K562 (cell line): Measurements from ENCODE around the gene INPP4B. TPM values are rescaled to one million over a fixed set of nuclear protein-coding genes. Genes with fewer than 3 reads are reported as not detected.

Experiments used
- ATAC-seq: fragments of 200-7000 bp; cut with Tn5 transposase; 3 replicates; pipeline ENCODE4 v1.9.1; 2020; ENCODE audit warnings: moderate library complexity
- BruUV-seq: library from RNA; stranded (reverse); fragments of 400-500 nt; replicated peaks from 2 replicates; lab custom pipeline; 2021; lab: Mats Ljungman, UMichigan
- CTCF ChIA-PET: fragments of 300-600 bp; formaldehyde crosslinking; extraction: SDS; loops from one replicate; lab custom pipeline; 2021; ENCODE audit warnings: low intra/inter-chr PET ratio; lab: Yijun Ruan, JAX
- POLR2A ChIA-PET: fragments of 300-600, 350-650 bp; sonication (Branson Sonifier 250); formaldehyde crosslinking; extraction: SDS; loops from one replicate; lab custom pipeline; 2021; ENCODE audit warnings: antibody characterized with exemption, inconsistent platforms; lab: Yijun Ruan, JAX
- DNase-seq, 4 experiments: peaks; one replicate each; pipeline versions ENCODE4 v3.0.0 to v3.0.0-alpha.2; 2011 to 2018; ENCODE audit warnings: low spot score in 3 of 4, mixed read lengths in 3 of 4; ENCODE audit errors: extremely low read depth in 1 of 4
- FAIRE-seq: peaks from 2 replicates; lab custom pipeline; 2011; peaks lifted over from hg19 to GRCh38; lab: Jason Lieb, UNC
- H2AFZ ChIP-seq: 2 replicates; pipeline ENCODE4 v1.6.0; 2011; ENCODE audit warnings: low read depth, low read length, control low read depth, inconsistent platforms
- H3K27ac ChIP-seq: fragments of 200-600 bp; 3 replicates; pipeline ENCODE4 v1.8.0; 2011; ENCODE audit warnings: low read depth, mild to moderate bottlenecking, control low read depth, inconsistent platforms, low read length, moderate library complexity, mixed read lengths; ENCODE audit errors: extremely low read depth
- H3K27me3 ChIP-seq, 2 experiments: fragments of 300-600 bp in 1 of 2; 2 replicates in 1 of 2; 3 replicates in 1 of 2; pipeline versions ENCODE4 v1.6.0 to v1.8.0; 2011; ENCODE audit warnings: inconsistent platforms in 2 of 2, low read length in 2 of 2, mild to moderate bottlenecking in 1 of 2, mixed read lengths in 1 of 2, moderate library complexity in 1 of 2; ENCODE audit not compliant: control insufficient read depth in 2 of 2, insufficient read depth in 2 of 2
- H3K36me3 ChIP-seq: fragments of 300-600 bp; 3 replicates; pipeline ENCODE4 v1.8.0; 2011; ENCODE audit warnings: mild to moderate bottlenecking, low read length, inconsistent platforms; ENCODE audit not compliant: control insufficient read depth, insufficient read depth
- H3K4me1 ChIP-seq, 2 experiments: fragments of 200-600 bp in 1 of 2; replicated peaks in 1 of 2; 2 replicates in 1 of 2; 3 replicates in 1 of 2; pipeline versions ENCODE4 v1.5.1 to v1.8.0; 2011; ENCODE audit warnings: inconsistent platforms in 2 of 2, low read length in 2 of 2, mild to moderate bottlenecking in 1 of 2, mixed read lengths in 1 of 2, moderate library complexity in 1 of 2; ENCODE audit not compliant: control insufficient read depth in 2 of 2, insufficient read depth in 2 of 2
- H3K4me2 ChIP-seq: 2 replicates; pipeline ENCODE4 v1.6.1; 2011; ENCODE audit warnings: low read length, control low read depth, inconsistent platforms, mixed read lengths; ENCODE audit not compliant: insufficient read depth
- H3K4me3 ChIP-seq: fragments of 200-600 bp; sonication (generic), shearing (Covaris generic); 2 replicates; pipeline ENCODE4 v1.5.1; 2016; ENCODE audit warnings: control low read depth, inconsistent platforms
- H3K79me2 ChIP-seq: fragments of 200-600 bp; 3 replicates; pipeline ENCODE4 v1.8.0; 2011; ENCODE audit warnings: low read length, inconsistent platforms; ENCODE audit not compliant: control insufficient read depth, insufficient read depth
- H3K9ac ChIP-seq, 2 experiments: 2 replicates each; pipeline versions ENCODE4 v1.6.0 to v1.6.1; 2011; ENCODE audit warnings: low read depth in 2 of 2, low read length in 2 of 2, control low read depth in 1 of 2, inconsistent platforms in 1 of 2, mild to moderate bottlenecking in 1 of 2, mixed read lengths in 1 of 2; ENCODE audit not compliant: insufficient read depth in 1 of 2
- H3K9me1 ChIP-seq: one replicate; pipeline ENCODE4 v1.6.0; 2011; ENCODE audit warnings: inconsistent platforms, mild to moderate bottlenecking, low read length, moderate library complexity; ENCODE audit not compliant: control insufficient read depth, insufficient read depth
- H3K9me3 ChIP-seq: replicated peaks from 2 replicates; pipeline ENCODE4 v1.5.1; 2011; ENCODE audit warnings: low read depth, low read length, inconsistent platforms; ENCODE audit not compliant: control insufficient read depth, insufficient read depth
- H4K20me1 ChIP-seq: replicated peaks from 2 replicates; pipeline ENCODE4 v1.6.1; 2011; ENCODE audit warnings: low read length, inconsistent platforms, mixed read lengths; ENCODE audit not compliant: control insufficient read depth, insufficient read depth
- ASH1L ChIP-seq: fragments of 450-650 bp; IDR thresholded peaks from 2 replicates; pipeline ENCODE4 v1.6.1; 2018; ENCODE audit warnings: borderline replicate concordance, mild to moderate bottlenecking, low read depth; ENCODE audit not compliant: partially characterized antibody
- ERF ChIP-seq: fragments of 450-650 bp; formaldehyde crosslinking; IDR thresholded peaks from 2 replicates; pipeline ENCODE4 v1.4.0; 2020; ENCODE audit warnings: mild to moderate bottlenecking, mixed read lengths
- HIVEP1 ChIP-seq: fragments of 250-450 bp; sonication (Bioruptor Pico); IDR thresholded peaks from 2 replicates; pipeline ENCODE4 v1.4.0; 2020; ENCODE audit warnings: mild to moderate bottlenecking
- HOXB6 ChIP-seq: fragments of 250-450 bp; sonication (Bioruptor Pico); IDR thresholded peaks from 2 replicates; pipeline ENCODE4 v1.5.1; 2022; ENCODE audit warnings: mild to moderate bottlenecking, borderline replicate concordance
- KDM5B ChIP-seq: fragments of 200-600 bp; sonication (generic); IDR thresholded peaks from 2 replicates; pipeline ENCODE4 v1.6.1; 2012; ENCODE audit warnings: low read depth, mild to moderate bottlenecking, moderate library complexity, low read length, control low read depth, inconsistent platforms; ENCODE audit not compliant: insufficient replicate concordance
- MEF2A ChIP-seq: IDR thresholded peaks from 2 replicates; pipeline ENCODE4 v1.6.1; 2011; ENCODE audit warnings: low read depth, mild to moderate bottlenecking, low read length, moderate library complexity; ENCODE audit not compliant: control insufficient read depth
- PPARD ChIP-seq: fragments of 250-450 bp; sonication (Bioruptor Pico); IDR thresholded peaks from 2 replicates; pipeline ENCODE4 v1.8.0; 2022; ENCODE audit warnings: inconsistent platforms, mild to moderate bottlenecking, moderate library complexity
- PRDM10 ChIP-seq: fragments of 450-650 bp; IDR thresholded peaks from 2 replicates; pipeline ENCODE4 v1.6.1; 2018; ENCODE audit not compliant: partially characterized antibody
- PRPF4 ChIP-seq: fragments of 200-400 bp; formaldehyde crosslinking; IDR thresholded peaks from one replicate; pipeline ENCODE4 v1.6.1; 2017; ENCODE audit warnings: low read length, low read depth, mild to moderate bottlenecking; ENCODE audit not compliant: insufficient read depth, poor library complexity, severe bottlenecking
- ZNF232 ChIP-seq: sonication (generic); formaldehyde crosslinking; IDR thresholded peaks from 2 replicates; pipeline ENCODE4 v1.8.0; 2022; ENCODE audit warnings: mild to moderate bottlenecking, missing genetic modification reagents
- ZNF274 ChIP-seq: IDR thresholded peaks from 2 replicates; pipeline ENCODE4 v1.6.1; 2011; ENCODE audit warnings: low read depth, mild to moderate bottlenecking, low read length, moderate library complexity, borderline replicate concordance
- WGBS: fragments of 100-300 bp; shearing (Covaris generic); methylation state at CpG from one replicate; pipeline ENCODE4 v1.1.6; 2016; ENCODE audit warnings: low coverage, mixed read lengths; ENCODE audit not compliant: insufficient coverage; ENCODE audit errors: missing lambda C conversion rate; 5-methylcytosine and 5-hydroxymethylcytosine counted together
- in situ Hi-C: fragments of 300-500 bp; cut with MboI; formaldehyde crosslinking; loops from 4 replicates; pipeline ENCODE4 v1.15.0; 2018; ENCODE audit warnings: inconsistent platforms, mixed read lengths
- intact Hi-C: fragments of 100-400 bp; cut with micrococcal nuclease; formaldehyde crosslinking; loops from 2 replicates; pipeline ENCODE4 v1.14.2; 2022
- polyA plus RNA-seq, 8 experiments: library from polyadenylated mRNA; depleted of rRNA in 4 of 8; stranded (reverse) in 5 of 8; unstranded in 3 of 8; fragments of >200 nt; fragmentation: Nextera tagmentation in 2 of 8; fragmentation: Illumina TruSeq in 1 of 8; extraction: Ambion mirVana in 2 of 8; extraction: Trizol in 1 of 8; gene quantifications; 2 replicates each; pipeline versions ENCODE4 v1.2.1 to v1.2.3, GENCODE V29; 2011 to 2014; ENCODE audit warnings: inconsistent platforms in 1 of 8, missing spikeins in 1 of 8
- total RNA-seq, 7 experiments: library from RNA; depleted of rRNA in 6 of 7; stranded (reverse); fragments of >200 nt in 6 of 7; fragmentation: Illumina TruSeq in 2 of 7; extraction: Trizol in 2 of 7; gene quantifications; 2 replicates each; pipeline versions ENCODE4 v1.2.1 to v1.2.3, GENCODE V29; 2011 to 2021; ENCODE audit warnings: low replicate concordance in 1 of 7
- TF ChIP-seq, protein P1 (sequence below), 2 experiments: fragments of 250-450 bp in 1 of 2; fragments of 450-650 bp in 1 of 2; sonication (Bioruptor Pico) in 1 of 2; IDR thresholded peaks; 2 replicates each; pipeline versions ENCODE4 v1.6.1 to v1.8.0; 2016 to 2021; ENCODE audit warnings: mild to moderate bottlenecking in 2 of 2, moderate library complexity in 2 of 2, missing compliant biosample characterization in 1 of 2, missing genetic modification characterization in 1 of 2

The INPP4B gene
- total and polyA plus RNA-seq, 9 of the 15 experiments (the other 6 are each of a cell fraction or from before 2014, with no cell fraction given), result 0.04 to 0.11 TPM; not detected in 7

- WGBS, result 5% methylated on average over 5 of the region's 14 CpGs
- H3K9ac ChIP-seq, result no peak overlapping the region
- FAIRE-seq, result no peak
Measured at GRCh38 chr4:142405021-142405694, 440.9 kb downstream of the INPP4B start.

More at GRCh38 chr4:142405021-142405694, 440.9 kb downstream of the INPP4B start:
- Histone ChIP-seq H3K9me3 (no peaks in the 10 kb centered on the region; the same call in 1 of the 2 replicates), H3K36me3 (no peaks in the 10 kb centered on the region), H3K4me2 (no peak overlapping the region), H3K4me1 (no peaks in the 10 kb centered on the region), H2AFZ (no peak overlapping the region), H3K79me2 (no peaks in the 10 kb centered on the region), H4K20me1 (no peaks in the 10 kb centered on the region), H3K9me1 (no peaks in the 10 kb centered on the region), H3K4me3 (no peak overlapping the region), H3K27me3 (no peaks in the 10 kb centered on the region), H3K27ac (no peak overlapping the region)
- in situ Hi-C loops (no loop called here), intact Hi-C loops (no loop called here)
- POLR2A ChIA-PET, result no interaction called here
- DNase-seq, result no peak
- no TSS peak for BruUV-seq
- CTCF ChIA-PET, result no interaction called here
- ATAC-seq, result no peak
- TF ChIP-seq HIVEP1 (CRISPR knock-in tag), result no peak
- TF ChIP-seq PRDM10, result no peak
- no peak for TF ChIP-seq PPARD
- no peak for TF ChIP-seq PRPF4
- TF ChIP-seq ZNF232 (CRISPR knock-in tag), result no peak
- TF ChIP-seq ZNF274, result no peak
- no peak for TF ChIP-seq MEF2A
- no peak for TF ChIP-seq KDM5B
- TF ChIP-seq, protein P1, sequence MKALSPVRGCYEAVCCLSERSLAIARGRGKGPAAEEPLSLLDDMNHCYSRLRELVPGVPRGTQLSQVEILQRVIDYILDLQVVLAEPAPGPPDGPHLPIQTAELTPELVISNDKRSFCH (CRISPR knock-in tag; IDR thresholded peaks at IDR 0.05), result no peak
- TF ChIP-seq, protein P1 (tag; IDR thresholded peaks at IDR 0.05), result no peak
- TF ChIP-seq ERF (CRISPR knock-in tag), result no peak
- no peak for TF ChIP-seq ASH1L
- TF ChIP-seq HOXB6 (CRISPR knock-in tag), result no peak
